C4-2B (cell line): ENCODE measurements around the gene ATP8B3.

ENCODE experiments used
- H3K27ac ChIP-seq: fragments of 450-650 bp; 2 replicates; pipeline ENCODE4 v1.5.1; 2017
- ZFX ChIP-seq: fragments of 450-650 bp; IDR thresholded peaks from 2 replicates; pipeline ENCODE4 v1.6.1; 2017
- TF ChIP-seq, protein P1 (sequence below): fragments of 450-650 bp; conservative IDR thresholded peaks from 2 replicates; pipeline ENCODE4 v1.5.1; 2017; ENCODE audit warnings: mild to moderate bottlenecking

ATP8B3 gene

DNA sequence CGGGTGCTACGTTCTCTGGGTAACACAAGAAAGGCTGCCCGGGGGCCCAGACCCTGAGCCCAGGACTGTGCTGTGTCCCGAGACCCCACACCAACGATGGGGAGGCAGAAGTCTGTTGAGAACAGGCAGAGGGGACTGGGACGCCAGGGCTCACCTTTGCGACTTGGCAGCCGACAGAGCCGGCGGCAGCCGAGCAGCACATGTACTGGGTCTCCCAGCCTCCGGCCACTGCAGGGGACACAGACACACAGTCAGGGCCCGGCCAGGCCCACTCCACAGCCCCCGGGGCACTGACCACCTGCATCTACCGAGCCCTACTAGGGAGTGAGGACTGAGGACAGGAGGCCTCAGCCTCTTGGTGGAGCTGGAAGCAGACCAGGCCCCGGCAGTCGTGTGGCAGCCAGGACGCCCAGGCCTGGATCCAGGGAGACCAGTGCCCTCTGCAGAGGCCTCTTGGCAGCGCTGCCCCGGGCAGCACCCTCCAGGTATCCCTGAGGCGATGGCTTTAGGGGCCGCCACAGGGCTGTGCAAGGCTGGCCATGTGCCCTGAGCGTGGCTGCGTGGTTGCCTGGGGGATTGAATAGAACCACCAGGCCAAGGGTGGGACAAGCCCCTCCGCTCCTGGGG lies 5.6 kb upstream of the ATP8B3 start:
- no peak overlapping the region for H3K27ac ChIP-seq
- TF ChIP-seq, protein P1, sequence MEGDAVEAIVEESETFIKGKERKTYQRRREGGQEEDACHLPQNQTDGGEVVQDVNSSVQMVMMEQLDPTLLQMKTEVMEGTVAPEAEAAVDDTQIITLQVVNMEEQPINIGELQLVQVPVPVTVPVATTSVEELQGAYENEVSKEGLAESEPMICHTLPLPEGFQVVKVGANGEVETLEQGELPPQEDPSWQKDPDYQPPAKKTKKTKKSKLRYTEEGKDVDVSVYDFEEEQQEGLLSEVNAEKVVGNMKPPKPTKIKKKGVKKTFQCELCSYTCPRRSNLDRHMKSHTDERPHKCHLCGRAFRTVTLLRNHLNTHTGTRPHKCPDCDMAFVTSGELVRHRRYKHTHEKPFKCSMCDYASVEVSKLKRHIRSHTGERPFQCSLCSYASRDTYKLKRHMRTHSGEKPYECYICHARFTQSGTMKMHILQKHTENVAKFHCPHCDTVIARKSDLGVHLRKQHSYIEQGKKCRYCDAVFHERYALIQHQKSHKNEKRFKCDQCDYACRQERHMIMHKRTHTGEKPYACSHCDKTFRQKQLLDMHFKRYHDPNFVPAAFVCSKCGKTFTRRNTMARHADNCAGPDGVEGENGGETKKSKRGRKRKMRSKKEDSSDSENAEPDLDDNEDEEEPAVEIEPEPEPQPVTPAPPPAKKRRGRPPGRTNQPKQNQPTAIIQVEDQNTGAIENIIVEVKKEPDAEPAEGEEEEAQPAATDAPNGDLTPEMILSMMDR = no peak

- no peak for TF ChIP-seq ZFX
- TF ChIP-seq, protein P1 = no peak
- H3K27ac ChIP-seq = no peak overlapping the region
Observed at GRCh38 chr19:1816530-1817298, 4.6 kb upstream of the ATP8B3 start.

DNA sequence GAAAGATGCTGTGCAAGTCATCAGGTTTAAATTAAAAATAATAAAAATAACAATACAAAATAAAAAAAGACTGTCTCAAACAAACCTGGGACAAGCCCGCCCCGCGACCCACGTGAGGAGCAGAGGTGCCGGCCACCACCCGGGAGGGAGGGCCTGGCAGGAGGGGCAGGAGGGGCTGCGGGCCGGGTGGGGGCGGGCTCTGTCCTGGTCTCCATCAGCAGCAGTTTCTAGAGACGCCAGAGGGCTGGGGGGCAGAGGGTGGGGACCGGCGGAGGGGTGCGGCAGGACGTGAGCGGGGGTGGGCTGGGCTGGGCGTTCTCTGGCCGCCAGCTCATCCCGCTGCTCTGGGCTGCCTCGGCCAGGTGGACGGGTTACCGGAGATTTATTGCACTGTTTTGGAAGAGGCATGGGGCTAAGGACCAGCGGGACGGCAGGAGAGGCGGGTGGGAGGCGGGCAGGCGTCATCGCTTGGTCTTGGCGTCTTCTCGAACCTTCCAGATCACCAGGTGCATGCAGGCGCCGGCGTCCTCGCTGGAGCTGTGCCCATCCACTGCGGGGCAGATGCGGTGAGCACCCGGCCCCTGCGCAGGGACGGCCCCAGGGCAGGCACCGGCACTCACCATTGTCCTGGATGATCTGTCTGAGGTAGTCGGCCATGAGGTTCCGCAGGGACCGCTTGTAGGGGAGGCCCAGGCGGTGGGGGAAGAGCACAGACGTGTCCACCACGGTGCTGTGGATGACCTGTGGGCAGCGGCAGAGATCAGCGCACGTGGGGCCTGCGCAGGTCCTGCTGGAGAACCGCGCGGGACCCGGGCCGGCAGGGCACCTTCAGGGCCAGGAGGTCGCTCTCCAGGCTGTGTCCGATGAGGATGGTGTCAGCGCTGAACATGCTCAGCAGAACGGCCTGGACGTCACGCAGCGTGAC lies 3.8 kb upstream of the ATP8B3 start:
- H3K27ac ChIP-seq = no peak overlapping the region
- TF ChIP-seq, protein P1 = no peak
- no peak for TF ChIP-seq ZFX

DNA sequence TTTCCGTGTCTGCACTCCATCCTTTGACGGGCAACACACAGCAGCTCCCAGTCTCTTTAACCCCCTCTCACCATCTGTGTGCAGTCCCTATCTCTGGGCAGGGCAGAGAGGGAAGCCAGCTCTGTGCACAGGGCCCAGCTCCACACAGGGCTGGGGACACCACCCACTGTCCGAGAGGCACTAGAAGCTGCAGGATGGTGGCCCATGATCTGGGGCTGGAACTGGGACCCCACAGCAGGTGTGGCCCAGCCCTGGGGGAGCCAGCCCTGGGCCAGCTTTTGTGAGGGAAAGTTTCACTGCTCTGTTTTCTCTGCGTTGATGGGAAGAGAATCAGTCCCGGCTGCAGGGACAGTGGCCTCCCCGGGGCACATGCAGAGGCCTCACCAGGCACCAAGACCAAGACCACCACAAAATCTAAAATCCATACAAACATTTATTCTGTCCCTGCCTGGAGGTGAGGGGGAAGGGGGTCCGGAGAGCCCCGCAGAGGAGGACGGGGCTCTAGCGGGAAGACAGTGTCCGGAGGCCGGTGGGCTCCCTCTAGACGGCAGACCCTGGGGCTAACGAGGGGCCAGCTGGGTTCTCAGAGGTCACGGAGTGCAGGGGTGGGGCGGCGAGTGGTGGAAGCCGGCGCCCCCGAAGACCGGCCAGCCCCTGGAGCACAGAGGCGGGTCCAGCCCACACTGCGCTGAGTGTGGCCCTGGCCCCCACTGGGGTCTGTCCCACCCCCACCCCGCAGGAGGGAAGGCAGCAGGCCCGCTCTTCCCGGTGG lies 2.9 kb upstream of the ATP8B3 start:
- TF ChIP-seq ZFX = no peak
- TF ChIP-seq, protein P1 = no peak
- no peak overlapping the region for H3K27ac ChIP-seq

DNA sequence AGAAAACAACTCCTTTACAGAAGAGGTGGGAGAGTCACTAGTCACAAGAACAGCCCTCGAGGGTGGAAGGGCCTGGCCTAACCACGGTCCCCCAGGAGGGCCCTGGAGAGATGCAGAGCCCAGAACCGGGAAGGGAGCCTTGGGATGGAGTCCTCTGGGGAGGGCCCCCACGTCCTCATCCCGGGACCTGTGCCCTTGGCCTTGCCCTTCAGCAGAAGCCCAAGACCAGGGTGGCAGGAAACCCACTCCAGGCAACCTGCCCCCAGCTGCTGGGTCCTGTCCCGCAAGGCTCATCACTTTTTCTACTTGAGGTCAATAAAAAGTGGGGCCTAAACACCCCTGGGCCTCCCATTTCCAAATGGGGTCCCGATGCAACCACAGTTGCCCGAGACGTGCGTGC lies 2.3 kb upstream of the ATP8B3 start:
- no peak for TF ChIP-seq ZFX
- TF ChIP-seq, protein P1 = no peak
- no peak overlapping the region for H3K27ac ChIP-seq

- no peak for TF ChIP-seq ZFX
- TF ChIP-seq, protein P1 = no peak
- H3K27ac ChIP-seq = peak overlapping the region; percentile 28
Observed at GRCh38 chr19:1813192-1814182, 1.4 kb upstream of the ATP8B3 start.
